ENCODE results near the gene KCTD3.

GRCh38 chr1:215617979-215618378 lies 50.9 kb downstream of the KCTD3 start:
- no peak for TF ChIP-seq CTCF (IDR thresholded peaks at IDR 0.05)
- TF ChIP-seq EZH2 (IDR thresholded peaks at IDR 0.05; ENCODE audit: borderline replicate concordance, insufficient read depth, low read depth, low read length, poor library complexity, severe bottlenecking), result no peak
